ENCODE results near the gene AIRE.

DNA sequence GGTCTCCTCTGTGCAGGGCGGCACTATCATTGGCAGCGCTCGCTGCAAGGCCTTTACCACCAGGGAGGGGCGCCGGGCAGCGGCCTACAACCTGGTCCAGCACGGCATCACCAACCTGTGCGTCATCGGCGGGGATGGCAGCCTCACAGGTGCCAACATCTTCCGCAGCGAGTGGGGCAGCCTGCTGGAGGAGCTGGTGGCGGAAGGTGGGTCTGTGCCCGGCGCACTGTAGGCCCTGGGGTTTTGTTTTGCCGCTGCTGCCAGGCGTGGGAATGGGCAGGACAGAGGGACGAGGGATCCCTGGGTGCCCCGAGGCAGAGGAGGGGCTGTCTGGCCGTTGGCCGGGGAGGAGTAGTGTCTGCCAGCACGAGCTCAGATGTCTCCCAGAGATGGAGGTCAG, 26.4 kb downstream of the AIRE start:
- TF ChIP-seq, protein P1, sequence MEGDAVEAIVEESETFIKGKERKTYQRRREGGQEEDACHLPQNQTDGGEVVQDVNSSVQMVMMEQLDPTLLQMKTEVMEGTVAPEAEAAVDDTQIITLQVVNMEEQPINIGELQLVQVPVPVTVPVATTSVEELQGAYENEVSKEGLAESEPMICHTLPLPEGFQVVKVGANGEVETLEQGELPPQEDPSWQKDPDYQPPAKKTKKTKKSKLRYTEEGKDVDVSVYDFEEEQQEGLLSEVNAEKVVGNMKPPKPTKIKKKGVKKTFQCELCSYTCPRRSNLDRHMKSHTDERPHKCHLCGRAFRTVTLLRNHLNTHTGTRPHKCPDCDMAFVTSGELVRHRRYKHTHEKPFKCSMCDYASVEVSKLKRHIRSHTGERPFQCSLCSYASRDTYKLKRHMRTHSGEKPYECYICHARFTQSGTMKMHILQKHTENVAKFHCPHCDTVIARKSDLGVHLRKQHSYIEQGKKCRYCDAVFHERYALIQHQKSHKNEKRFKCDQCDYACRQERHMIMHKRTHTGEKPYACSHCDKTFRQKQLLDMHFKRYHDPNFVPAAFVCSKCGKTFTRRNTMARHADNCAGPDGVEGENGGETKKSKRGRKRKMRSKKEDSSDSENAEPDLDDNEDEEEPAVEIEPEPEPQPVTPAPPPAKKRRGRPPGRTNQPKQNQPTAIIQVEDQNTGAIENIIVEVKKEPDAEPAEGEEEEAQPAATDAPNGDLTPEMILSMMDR (conservative IDR thresholded peaks at IDR 0.05; ENCODE audit: low read depth, low read length) = no peak
- TF ChIP-seq EZH2 (IDR thresholded peaks at IDR 0.05; ENCODE audit: borderline replicate concordance, low read depth, low read length, poor library complexity, severe bottlenecking) = no peak

Data from A673 (cell line).